ENCODE data around the gene FAIM.

FAIM gene

DNA sequence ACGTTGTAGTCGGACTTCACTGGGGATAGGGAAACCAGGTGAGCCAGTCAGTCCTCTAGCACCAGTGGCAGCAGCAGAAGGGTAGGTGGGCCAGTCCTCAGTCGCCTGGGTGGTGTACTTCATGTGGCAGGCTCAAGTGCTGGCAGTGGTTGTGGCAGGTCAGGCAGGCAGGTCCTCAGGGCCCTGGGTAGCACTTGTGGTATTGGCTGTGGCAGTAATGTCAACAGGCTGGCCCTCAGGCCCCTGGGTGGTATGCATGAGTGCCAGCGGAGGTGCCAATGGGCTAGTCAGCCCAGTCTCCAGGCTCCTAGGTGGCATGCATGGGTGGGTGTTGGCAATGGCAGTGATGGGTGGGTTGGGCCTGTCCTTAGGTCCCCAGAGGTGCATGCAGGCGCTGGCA, 40.6 kb downstream of the FAIM start:
- no peak for DNase-seq (ENCODE audit: low read depth)
- TF ChIP-seq, protein P1, sequence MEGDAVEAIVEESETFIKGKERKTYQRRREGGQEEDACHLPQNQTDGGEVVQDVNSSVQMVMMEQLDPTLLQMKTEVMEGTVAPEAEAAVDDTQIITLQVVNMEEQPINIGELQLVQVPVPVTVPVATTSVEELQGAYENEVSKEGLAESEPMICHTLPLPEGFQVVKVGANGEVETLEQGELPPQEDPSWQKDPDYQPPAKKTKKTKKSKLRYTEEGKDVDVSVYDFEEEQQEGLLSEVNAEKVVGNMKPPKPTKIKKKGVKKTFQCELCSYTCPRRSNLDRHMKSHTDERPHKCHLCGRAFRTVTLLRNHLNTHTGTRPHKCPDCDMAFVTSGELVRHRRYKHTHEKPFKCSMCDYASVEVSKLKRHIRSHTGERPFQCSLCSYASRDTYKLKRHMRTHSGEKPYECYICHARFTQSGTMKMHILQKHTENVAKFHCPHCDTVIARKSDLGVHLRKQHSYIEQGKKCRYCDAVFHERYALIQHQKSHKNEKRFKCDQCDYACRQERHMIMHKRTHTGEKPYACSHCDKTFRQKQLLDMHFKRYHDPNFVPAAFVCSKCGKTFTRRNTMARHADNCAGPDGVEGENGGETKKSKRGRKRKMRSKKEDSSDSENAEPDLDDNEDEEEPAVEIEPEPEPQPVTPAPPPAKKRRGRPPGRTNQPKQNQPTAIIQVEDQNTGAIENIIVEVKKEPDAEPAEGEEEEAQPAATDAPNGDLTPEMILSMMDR (IDR thresholded peaks at IDR 0.05; ENCODE audit: low read depth, low read length, missing control alignments) = no peak
- no peak overlapping the region for H3K4me3 ChIP-seq (ENCODE audit: low read depth, low read length)
- in situ Hi-C loops (cut with HindIII; ENCODE audit: low sequenced_read_pairs) = no loop called here

DNA sequence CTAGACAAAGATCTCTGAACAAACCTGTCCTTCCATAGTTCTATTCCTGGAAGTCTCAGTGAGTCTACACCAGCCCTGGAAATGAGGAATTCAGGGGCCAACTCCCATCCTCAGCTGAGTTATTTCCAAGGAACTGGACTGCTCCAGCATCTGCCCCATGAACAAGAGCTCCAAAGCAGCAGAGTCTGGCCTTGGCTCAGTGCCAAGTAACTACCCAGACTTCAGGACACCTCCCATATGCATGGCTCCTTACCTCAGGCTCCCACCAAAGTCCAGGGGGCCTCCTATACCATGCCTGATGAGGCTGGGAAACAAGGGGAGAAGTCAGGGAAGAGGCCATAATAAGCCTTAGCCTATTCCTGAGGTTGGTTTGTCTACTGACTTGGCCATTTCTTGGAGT, 45.0 kb downstream of the FAIM start:
- TF ChIP-seq, protein P1 (IDR thresholded peaks at IDR 0.05; ENCODE audit: low read depth, low read length, missing control alignments) = no peak
- in situ Hi-C loops (cut with HindIII; ENCODE audit: low sequenced_read_pairs) = no loop called here
- no peak overlapping the region for H3K4me3 ChIP-seq (ENCODE audit: low read depth, low read length)
- no peak for DNase-seq (ENCODE audit: low read depth)

DNA sequence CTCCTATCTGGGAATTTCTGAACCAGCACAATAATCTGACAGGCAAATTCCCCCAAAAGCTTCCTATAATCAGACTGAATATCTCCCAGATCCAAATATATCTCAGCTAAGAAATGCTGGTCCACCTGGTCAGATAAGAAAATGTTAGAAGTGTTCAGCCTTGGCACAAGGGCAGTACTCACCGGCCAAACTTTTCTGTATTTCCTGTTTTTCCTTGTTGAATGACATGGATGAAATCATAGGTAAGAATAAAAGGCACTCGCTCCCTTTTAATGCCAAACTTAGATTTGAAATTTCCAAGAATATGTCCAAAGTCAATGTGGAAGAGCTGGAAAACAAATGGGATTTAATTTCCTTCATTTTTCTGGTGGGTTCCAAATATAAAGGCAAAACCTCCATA, 48.9 kb downstream of the FAIM start:
- in situ Hi-C loops (cut with HindIII; ENCODE audit: low sequenced_read_pairs) = no loop called here
- DNase-seq (ENCODE audit: low read depth) = no peak
- H3K4me3 ChIP-seq (ENCODE audit: low read depth, low read length) = no peak overlapping the region
- TF ChIP-seq, protein P1 (IDR thresholded peaks at IDR 0.05; ENCODE audit: low read depth, low read length, missing control alignments) = no peak

GRCh38 chr3:138668107-138668506, 59.5 kb downstream of the FAIM start:
- H3K4me3 ChIP-seq (ENCODE audit: low read depth, low read length) = no peak overlapping the region
- in situ Hi-C loops (cut with HindIII; ENCODE audit: low sequenced_read_pairs) = no loop called here
- TF ChIP-seq, protein P1 (IDR thresholded peaks at IDR 0.05; ENCODE audit: low read depth, low read length, missing control alignments) = no peak
- DNase-seq (ENCODE audit: low read depth) = no peak

GRCh38 chr3:138670407-138670806, 61.8 kb downstream of the FAIM start:
- no peak for DNase-seq (ENCODE audit: low read depth)
- in situ Hi-C loops (cut with HindIII; ENCODE audit: low sequenced_read_pairs) = no loop called here

DNA sequence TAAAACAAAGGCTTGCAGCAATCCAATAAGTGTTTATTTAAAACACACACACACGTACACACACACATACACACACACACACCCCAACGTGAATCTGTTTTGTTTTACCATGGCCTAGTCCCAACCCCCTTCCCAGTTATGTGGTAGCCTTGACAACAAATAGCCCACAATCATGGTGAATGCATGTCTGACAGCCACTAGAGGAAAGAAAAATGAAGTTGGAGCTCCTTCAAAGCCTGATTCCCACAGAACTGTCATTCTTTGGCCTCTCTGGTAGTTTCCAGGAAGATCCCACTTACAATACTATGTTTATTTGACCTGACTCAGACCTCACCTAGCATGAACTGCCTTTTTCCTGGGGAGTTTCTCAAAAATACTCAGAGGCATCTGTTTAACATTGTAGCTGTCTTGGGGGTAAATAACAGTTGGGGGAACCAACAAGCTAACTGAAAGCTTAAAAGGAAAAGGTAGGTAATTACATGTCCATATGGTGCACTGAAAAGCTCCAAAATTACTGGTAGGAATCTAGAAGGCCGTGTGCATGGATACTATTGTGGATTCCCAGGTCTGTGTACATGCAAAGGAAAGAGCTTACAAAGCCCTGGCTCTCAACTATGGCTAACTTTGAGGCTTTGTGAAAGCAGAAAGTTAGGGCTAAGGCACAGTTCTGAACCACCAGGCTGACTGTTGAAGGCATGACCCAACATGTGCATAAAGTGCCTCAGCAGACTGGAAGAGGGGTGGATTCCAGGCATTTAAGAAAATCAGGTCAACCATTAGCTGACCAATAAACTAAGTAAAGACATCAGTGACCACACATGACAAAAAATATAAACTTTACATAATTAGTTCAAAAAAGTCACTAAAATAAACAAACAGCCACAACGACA, 65.3 kb downstream of the FAIM start:
- in situ Hi-C loops (cut with HindIII; ENCODE audit: low sequenced_read_pairs) = no loop called here
- no peak overlapping the region for H3K4me3 ChIP-seq (ENCODE audit: low read depth, low read length)
- DNase-seq (ENCODE audit: low read depth) = peak; percentile 81
- TF ChIP-seq, protein P1 (IDR thresholded peaks at IDR 0.05; ENCODE audit: low read depth, low read length, missing control alignments) = no peak

More at GRCh38 chr3:138670407-138670806, 61.8 kb downstream of the FAIM start:
- no peak overlapping the region for H3K4me3 ChIP-seq (ENCODE audit: low read depth, low read length)
- TF ChIP-seq, protein P1 (IDR thresholded peaks at IDR 0.05; ENCODE audit: low read depth, low read length, missing control alignments) = no peak
